Caco-2 (cell line): ENCODE results near the gene TBX3. TPM values are rescaled to one million over a fixed set of nuclear protein-coding genes. Genes with fewer than 3 reads are reported as not detected.

Source experiments
- BruUV-seq: library from RNA; stranded (reverse); fragments of 400-500 nt; replicated peaks from 2 replicates; lab custom pipeline; 2021; lab: Mats Ljungman, UMichigan
- CTCF ChIA-PET: fragments of 300-600 bp; sonication (Branson Sonifier 250); formaldehyde crosslinking; loops from one replicate; lab custom pipeline; 2022; ENCODE audit warnings: antibody characterized with exemption; lab: Charles Lee
- POLR2A ChIA-PET: fragments of 300-600 bp; sonication (Branson Sonifier 250); formaldehyde crosslinking; loops from one replicate; lab custom pipeline; 2022; ENCODE audit warnings: antibody characterized with exemption; lab: Charles Lee
- DNase-seq, 2 experiments: peaks; one replicate each; pipeline versions ENCODE4 v3.0.0 to v3.0.0-alpha.2; 2020 to 2022
- H3K27me3 ChIP-seq: replicated peaks from 2 replicates; pipeline ENCODE4 v1.6.0; 2011; ENCODE audit warnings: low read length; ENCODE audit not compliant: control insufficient read depth, insufficient read depth
- H3K36me3 ChIP-seq: 2 replicates; pipeline ENCODE4 v1.5.1; 2011; ENCODE audit warnings: low read length; ENCODE audit not compliant: control insufficient read depth, insufficient read depth
- H3K4me1 ChIP-seq: fragments of 250-450 bp; sonication (Bioruptor Pico); 2 replicates; pipeline ENCODE4 v1.5.1; 2020; ENCODE audit warnings: mild to moderate bottlenecking
- H3K4me3 ChIP-seq: 2 replicates; pipeline ENCODE4 v1.5.1; 2011; ENCODE audit warnings: low read depth, mild to moderate bottlenecking, control low read depth, low read length
- H3K9me3 ChIP-seq: fragments of 250-450 bp; sonication (Bioruptor Pico); 2 replicates; pipeline ENCODE4 v1.5.1; 2020; ENCODE audit warnings: mild to moderate bottlenecking, moderate library complexity
- H3K27ac Mint-ChIP-seq: one replicate; pipeline ENCODE4 v1.8.0; 2022; ENCODE audit warnings: mixed read lengths; ENCODE audit not compliant: unreplicated experiment
- H3K27me3 Mint-ChIP-seq: one replicate; pipeline ENCODE4 v1.8.0; 2022; ENCODE audit warnings: mixed read lengths; ENCODE audit not compliant: insufficient read depth, unreplicated experiment
- H3K36me3 Mint-ChIP-seq: one replicate; pipeline ENCODE4 v1.8.0; 2022; ENCODE audit warnings: mild to moderate bottlenecking, mixed read lengths; ENCODE audit not compliant: insufficient read depth, unreplicated experiment
- H3K4me1 Mint-ChIP-seq: one replicate; pipeline ENCODE4 v1.8.0; 2022; ENCODE audit warnings: low read depth, mixed read lengths; ENCODE audit not compliant: unreplicated experiment
- H3K4me3 Mint-ChIP-seq: one replicate; pipeline ENCODE4 v1.8.0; 2022; ENCODE audit warnings: mild to moderate bottlenecking, moderate library complexity, mixed read lengths; ENCODE audit not compliant: unreplicated experiment
- H3K9me3 Mint-ChIP-seq: one replicate; pipeline ENCODE4 v1.8.0; 2022; ENCODE audit warnings: mixed read lengths; ENCODE audit not compliant: unreplicated experiment
- intact Hi-C: fragments of 100-400 bp; cut with micrococcal nuclease; formaldehyde crosslinking; loops from one replicate; pipeline ENCODE4 v1.10.0; 2022; ENCODE audit not compliant: unreplicated experiment
- total RNA-seq: library from RNA; stranded (reverse); gene quantifications from 2 replicates; pipeline ENCODE4 v1.2.3, GENCODE V29; 2022
- TF ChIP-seq, protein P1 (sequence below), 2 experiments: fragments of 200-600 bp in 1 of 2; IDR thresholded peaks; 1 replicate in 1 of 2; 2 replicates in 1 of 2; pipeline versions ENCODE4 v1.5.1 to v1.8.0; 2011 to 2022; ENCODE audit warnings: antibody characterized with exemption in 1 of 2, control low read depth in 1 of 2, inconsistent platforms in 1 of 2, low read depth in 1 of 2, low read length in 1 of 2, mild to moderate bottlenecking in 1 of 2, moderate library complexity in 1 of 2; ENCODE audit not compliant: insufficient read depth in 1 of 2, severe bottlenecking in 1 of 2, unreplicated experiment in 1 of 2

TBX3 gene
- total RNA-seq, 1 experiment from 2014 or later = 47.2 TPM

DNA sequence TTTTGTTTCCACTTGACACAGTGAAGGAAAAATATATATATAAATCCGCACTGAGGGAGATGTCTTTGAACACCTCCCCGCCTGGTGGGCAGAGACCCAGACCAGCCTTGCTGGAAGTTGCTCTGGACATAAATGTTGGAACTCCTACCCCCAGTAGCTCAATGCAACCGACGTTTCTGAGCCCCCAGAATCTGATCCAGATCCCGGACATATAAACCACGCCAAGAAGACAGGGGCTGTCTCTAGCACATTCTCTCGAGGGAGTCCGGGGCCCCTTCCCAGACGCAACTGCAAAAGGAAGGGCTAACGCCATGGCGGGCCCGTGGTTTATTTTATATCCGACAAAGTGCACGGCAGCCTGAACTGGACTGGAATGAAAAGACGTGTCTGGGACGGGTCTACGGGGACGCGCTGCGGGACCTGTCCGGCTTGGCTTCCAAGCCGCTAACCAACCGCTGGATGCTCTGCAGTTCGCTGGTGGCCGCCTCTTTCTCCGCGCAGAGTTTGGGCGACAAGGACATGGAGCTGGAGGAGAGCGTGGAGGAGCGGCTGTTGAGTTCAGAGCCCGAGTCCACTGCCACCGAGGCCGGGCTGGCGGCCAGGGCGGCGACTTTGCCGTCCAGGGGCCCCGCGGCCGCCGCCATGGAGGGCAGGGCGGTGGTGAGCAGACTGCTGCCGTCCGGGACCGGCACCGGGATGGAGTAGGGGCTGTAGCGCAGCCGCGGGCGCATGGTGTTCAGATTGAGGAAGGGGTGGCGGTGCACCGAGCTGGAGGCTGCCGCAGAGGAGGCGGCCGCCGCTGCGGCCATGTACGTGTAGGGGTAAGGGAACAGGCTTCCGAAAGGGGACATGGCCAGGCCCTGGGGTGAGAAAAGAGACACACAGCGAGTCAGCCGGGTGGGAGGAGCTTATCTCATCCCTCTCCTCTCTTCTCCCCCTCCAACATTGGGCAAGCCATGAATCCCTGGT, 12.2 kb downstream of the TBX3 start:
- ChIA-PET POLR2A (interaction anchor here (0.8 to 1.3 kb wide), 2 partner anchors 12 to 31 kb away, joined by 8 to 9 read pairs; partner anchors contain the start of gene TBX3), CTCF (interaction anchor here (1.1 to 1.5 kb wide), 2 partner anchors 12 kb away, joined by 4 read pairs; partner anchors contain the start of gene TBX3)
- H3K4me1 ChIP-seq = peaks cover 11% of the 10 kb centered on the region
- Mint-ChIP-seq H3K4me3 (no peak overlapping the region), H3K27me3 (no peaks in the 10 kb centered on the region), H3K9me3 (no peaks in the 10 kb centered on the region), H3K36me3 (peaks cover 64% of the 10 kb centered on the region), H3K4me1 (no peaks in the 10 kb centered on the region), H3K27ac (no peak overlapping the region)
- peaks cover 9% of the 10 kb centered on the region for H3K36me3 ChIP-seq
- no TSS peak for BruUV-seq
- no peak overlapping the region for H3K4me3 ChIP-seq
- H3K27me3 ChIP-seq = no peaks in the 10 kb centered on the region
- intact Hi-C loops = no loop called here
- DNase-seq = no peak
- no peaks in the 10 kb centered on the region for H3K9me3 ChIP-seq
- TF ChIP-seq, protein P1, sequence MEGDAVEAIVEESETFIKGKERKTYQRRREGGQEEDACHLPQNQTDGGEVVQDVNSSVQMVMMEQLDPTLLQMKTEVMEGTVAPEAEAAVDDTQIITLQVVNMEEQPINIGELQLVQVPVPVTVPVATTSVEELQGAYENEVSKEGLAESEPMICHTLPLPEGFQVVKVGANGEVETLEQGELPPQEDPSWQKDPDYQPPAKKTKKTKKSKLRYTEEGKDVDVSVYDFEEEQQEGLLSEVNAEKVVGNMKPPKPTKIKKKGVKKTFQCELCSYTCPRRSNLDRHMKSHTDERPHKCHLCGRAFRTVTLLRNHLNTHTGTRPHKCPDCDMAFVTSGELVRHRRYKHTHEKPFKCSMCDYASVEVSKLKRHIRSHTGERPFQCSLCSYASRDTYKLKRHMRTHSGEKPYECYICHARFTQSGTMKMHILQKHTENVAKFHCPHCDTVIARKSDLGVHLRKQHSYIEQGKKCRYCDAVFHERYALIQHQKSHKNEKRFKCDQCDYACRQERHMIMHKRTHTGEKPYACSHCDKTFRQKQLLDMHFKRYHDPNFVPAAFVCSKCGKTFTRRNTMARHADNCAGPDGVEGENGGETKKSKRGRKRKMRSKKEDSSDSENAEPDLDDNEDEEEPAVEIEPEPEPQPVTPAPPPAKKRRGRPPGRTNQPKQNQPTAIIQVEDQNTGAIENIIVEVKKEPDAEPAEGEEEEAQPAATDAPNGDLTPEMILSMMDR (IDR thresholded peaks at IDR 0.05; ENCODE audit: insufficient read depth in 1 of 2, low read depth in 1 of 2, low read length in 1 of 2, severe bottlenecking in 1 of 2, unreplicated experiment in 1 of 2) = no peak

DNA sequence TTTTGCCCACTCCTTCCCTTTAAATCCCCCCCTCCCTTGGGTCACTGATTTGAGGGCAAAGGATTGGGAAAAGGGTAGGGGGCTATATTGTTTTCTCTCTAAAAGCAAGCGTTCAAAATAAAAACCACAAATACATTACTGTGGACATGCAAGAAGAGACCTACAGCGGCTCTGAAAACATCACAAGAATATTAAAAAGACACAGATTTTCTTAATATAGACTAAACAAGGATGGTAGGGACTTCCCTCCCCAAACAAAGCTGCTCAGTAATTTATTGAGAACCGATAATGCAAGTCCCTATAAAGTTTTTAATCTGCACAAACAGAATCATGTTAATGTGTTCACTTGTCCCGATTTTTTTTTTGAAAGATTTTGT, 12.9 kb downstream of the TBX3 start:
- BruUV-seq = no TSS peak
- no peaks in the 10 kb centered on the region for H3K9me3 Mint-ChIP-seq
- peaks cover 9% of the 10 kb centered on the region for H3K36me3 ChIP-seq
- TF ChIP-seq, protein P1 (IDR thresholded peaks at IDR 0.05; ENCODE audit: insufficient read depth in 1 of 2, low read depth in 1 of 2, low read length in 1 of 2, severe bottlenecking in 1 of 2, unreplicated experiment in 1 of 2) = no peak
- no peaks in the 10 kb centered on the region for H3K9me3 ChIP-seq
- H3K27ac Mint-ChIP-seq = no peak overlapping the region
- DNase-seq = no peak
- intact Hi-C loops = no loop called here
- H3K4me3 ChIP-seq = no peak overlapping the region
- no peaks in the 10 kb centered on the region for H3K27me3 Mint-ChIP-seq
- H3K36me3 Mint-ChIP-seq = peaks cover 57% of the 10 kb centered on the region
- CTCF ChIA-PET = interaction anchor here (1.1 kb wide), 1 partner anchor 13 kb away, joined by 4 read pairs; the partner anchor contains the start of gene TBX3
- H3K4me1 ChIP-seq = peaks cover 13% of the 10 kb centered on the region
- H3K4me1 Mint-ChIP-seq = no peaks in the 10 kb centered on the region
- H3K4me3 Mint-ChIP-seq = no peak overlapping the region
- POLR2A ChIA-PET = no interaction called here
- no peaks in the 10 kb centered on the region for H3K27me3 ChIP-seq

DNA sequence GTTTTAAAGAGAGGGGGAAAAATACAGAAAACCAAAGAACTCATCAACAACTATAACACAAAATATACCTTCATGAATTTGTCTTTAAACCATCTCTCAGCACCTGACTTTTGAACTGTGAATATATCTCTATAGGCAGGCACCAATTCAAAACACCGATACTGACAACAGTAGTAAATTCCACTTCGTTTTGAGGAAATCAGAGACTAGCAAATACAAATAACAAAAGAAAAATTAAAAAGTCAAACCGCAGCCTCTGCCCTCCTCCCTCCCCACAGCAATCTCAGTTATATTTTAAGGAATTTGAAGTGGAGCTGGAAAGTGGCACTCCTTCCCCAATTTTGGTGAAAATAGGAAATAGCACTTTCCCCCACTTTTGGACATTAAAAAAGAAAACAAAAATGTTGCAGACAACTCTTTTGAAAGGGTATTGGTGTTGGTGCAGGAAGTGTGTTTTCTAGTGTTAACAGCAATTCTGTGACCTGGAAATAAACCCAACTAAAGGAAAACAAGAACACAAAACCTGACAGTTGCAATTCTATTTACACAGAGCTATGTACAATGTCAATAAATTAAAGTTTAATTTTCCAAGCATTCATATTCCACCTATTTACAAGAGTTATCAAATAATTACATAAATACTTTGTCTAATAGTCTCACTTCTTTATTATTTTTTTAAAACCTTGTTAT, 13.5 kb downstream of the TBX3 start:
- Mint-ChIP-seq H3K4me1 (no peaks in the 10 kb centered on the region), H3K27ac (no peak overlapping the region), H3K9me3 (no peaks in the 10 kb centered on the region), H3K27me3 (no peaks in the 10 kb centered on the region), H3K36me3 (peaks cover 53% of the 10 kb centered on the region), H3K4me3 (peak overlapping the region; percentile 74)
- TSS peak; percentile 20 for BruUV-seq
- no peak for DNase-seq
- TF ChIP-seq, protein P1 (IDR thresholded peaks at IDR 0.05; ENCODE audit: insufficient read depth in 1 of 2, low read depth in 1 of 2, low read length in 1 of 2, severe bottlenecking in 1 of 2, unreplicated experiment in 1 of 2) = no peak
- peaks cover 13% of the 10 kb centered on the region for H3K4me1 ChIP-seq
- ChIA-PET POLR2A (interaction anchor here (2.6 kb wide), 1 partner anchor 14 kb away, joined by 17 read pairs; the partner anchor contains the start of gene TBX3), CTCF (interaction anchor here (1.1 kb wide), 1 partner anchor 14 kb away, joined by 4 read pairs; the partner anchor contains the start of gene TBX3)
- H3K9me3 ChIP-seq = no peaks in the 10 kb centered on the region
- peaks cover 7% of the 10 kb centered on the region; the same call in 1 of the 2 replicates for H3K36me3 ChIP-seq
- no peaks in the 10 kb centered on the region for H3K27me3 ChIP-seq
- H3K4me3 ChIP-seq = no peak overlapping the region
- intact Hi-C loops = no loop called here
